ENCODE measurements around the gene LSM3.

The LSM3 gene

GRCh38 chr3:14178247-14179113, at the start of gene LSM3, which contains the start of gene XPC:
LSM3 (plus strand) TSS chr3:14178817; CDS start chr3:14178861, 44 bp downstream.
XPC (minus strand) TSS chr3:14178601; CDS start chr3:14178568, 33 bp downstream.
- DNase-seq, result peak; percentile 91

DNA sequence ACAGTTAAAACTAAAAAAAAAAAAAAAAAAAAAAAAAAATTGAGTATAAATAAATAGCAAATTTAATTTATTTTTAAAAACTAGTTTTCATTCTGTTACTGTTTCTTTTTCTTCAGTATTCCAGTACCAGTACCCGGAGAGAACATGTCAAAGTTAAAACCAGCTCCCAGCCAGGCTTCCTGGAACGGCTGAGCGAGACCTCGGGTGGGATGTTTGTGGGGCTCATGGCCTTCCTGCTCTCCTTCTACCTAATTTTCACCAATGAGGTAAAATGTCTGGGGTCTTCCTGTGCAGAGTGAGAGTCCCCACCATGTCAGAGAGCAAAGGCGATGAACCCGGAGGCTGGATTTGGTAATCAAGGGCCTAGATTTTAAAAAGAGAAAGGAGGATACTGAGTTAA, 49.3 kb upstream of the LSM3 start:
- DNase-seq, result no peak

GRCh38 chr3:14130230-14130629, 48.4 kb upstream of the LSM3 start:
- no peak for DNase-seq

GRCh38 chr3:14130707-14131106, 47.9 kb upstream of the LSM3 start:
- DNase-seq, result no peak

- DNase-seq, result no peak
Observed at GRCh38 chr3:14131134-14131533, 47.5 kb upstream of the LSM3 start.

GRCh38 chr3:14132120-14132519, 46.5 kb upstream of the LSM3 start:
- DNase-seq, result no peak

- DNase-seq, result no peak
Observed at GRCh38 chr3:14132689-14133088, 45.9 kb upstream of the LSM3 start.

DNA sequence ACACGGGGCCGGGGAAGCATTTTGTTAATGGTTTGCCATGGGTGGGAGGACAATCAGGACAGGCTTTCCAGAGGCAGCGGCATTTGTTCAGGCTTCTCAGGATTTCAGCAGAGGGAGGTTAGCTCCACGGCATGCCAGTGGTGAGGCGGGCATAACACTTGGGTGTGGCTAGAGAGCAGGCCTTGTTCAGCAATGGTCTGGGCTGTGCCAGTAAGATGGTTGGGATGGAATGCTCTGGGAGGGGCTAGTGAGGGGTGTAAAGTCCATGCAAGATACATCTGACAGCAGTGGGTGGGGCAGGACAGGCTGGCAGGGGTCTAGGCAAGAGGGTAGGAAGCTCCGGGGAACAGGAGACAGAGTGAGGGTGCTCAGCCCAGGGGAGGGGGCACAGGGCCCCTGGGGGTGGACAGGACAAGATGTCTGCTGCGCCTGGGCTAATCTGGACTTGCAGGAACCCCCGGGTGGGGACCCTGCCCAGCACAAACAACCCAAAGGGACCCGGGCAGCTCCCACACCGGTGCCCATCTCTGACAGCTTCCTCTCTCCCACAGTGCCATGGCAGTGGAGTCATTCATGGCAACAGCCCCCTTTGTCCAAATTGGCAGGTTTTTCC, 45.3 kb upstream of the LSM3 start:
- DNase-seq, result no peak

DNA sequence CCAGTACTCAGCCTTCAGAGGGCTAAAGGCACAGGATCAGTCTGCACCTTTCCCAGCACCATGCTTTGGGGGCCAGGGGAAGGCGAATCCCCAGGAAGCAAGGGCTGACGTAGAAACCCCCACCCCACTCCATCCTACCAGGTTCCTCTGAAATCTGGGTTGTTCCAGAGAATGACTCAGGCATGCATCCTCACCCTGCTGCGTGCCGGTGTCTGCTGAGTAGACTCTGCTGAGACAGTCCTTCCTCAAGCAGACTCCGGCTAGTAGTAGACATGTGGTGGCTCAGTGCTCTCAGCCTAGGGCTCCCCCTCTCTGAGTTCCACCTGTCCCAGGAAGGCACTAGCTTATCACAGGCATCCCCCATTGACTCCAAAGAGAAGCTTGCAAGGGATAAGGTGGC, 44.7 kb upstream of the LSM3 start:
- no peak for DNase-seq

GRCh38 chr3:14134291-14134690, 44.3 kb upstream of the LSM3 start:
- no peak for DNase-seq

DNA sequence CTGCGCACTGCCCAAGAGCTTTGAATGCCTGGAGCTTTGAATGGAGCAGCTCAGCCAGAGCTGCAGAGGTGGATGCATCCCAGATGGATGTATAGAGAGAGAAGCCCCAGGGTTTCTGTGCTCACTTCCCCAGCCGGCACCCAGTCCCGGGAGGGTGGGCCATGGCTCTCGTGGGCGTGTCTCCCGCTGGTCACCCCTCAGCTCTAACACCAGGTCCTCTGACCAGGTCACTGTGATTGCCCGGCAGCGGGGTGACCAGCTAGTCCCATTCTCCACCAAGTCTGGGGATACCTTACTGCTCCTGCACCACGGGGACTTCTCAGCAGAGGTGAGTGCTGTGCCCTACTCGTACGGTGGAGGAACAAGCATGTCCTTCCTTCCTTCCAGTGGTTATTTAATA, 43.0 kb upstream of the LSM3 start:
- no peak for DNase-seq

DNA sequence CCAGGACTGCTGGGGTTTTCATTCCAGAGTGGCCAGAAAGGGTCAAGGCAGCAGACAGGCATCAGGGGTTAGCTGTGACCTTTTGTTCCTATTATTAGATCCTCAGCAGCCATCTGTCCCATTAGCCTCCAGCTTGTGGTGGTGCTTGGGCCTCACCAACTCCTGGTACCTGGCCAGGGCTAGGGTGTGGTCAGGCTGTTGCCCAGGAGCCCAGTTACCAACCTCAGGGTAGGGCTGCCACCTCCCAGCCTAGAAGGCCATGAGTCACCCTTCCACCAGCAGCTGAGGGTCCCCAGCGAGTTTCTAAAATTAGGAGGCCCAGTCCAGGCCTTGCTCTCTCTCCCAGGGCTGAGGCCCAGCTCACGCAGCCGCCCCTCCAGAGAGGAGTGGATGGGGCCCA, 41.6 kb upstream of the LSM3 start:
- no peak for DNase-seq

- DNase-seq, result no peak
Observed at GRCh38 chr3:14137445-14137844, 41.2 kb upstream of the LSM3 start.

DNA sequence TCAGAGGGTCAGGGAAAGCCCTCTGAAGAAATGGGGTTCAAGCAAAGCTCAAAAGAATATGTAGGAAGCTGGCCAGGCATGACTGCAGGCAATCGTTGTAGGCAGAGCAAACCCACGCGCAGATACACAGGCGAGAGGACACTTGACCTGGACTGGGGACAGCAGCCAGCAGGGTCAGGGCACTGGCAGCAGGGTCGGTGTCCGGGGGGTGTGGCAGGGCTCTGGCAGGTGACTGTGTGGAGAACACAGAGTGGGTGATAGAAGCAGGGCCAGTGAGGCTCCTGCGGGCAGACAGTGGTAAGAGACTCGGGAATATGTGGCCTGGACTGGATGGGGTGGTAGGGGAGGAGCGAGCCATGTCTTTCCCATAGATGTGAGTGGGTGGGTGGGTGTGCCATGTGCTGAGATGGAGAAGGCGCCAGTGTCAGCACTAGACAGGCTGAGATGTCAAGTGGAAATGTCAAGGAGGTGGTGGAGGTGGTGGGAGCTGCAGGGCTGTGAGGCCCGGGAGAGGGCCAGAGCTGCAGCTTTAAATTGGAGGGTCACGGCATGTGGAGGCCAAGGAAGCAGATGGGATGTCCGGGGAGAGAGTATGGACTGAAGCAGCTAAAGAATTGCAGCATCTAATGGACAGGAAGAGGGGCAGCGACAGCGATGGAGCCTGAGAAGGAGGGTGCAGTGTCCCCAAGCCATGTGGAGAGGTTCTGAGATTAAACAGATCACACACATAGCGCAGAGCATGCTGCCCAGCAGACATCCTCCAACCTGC, 40.3 kb upstream of the LSM3 start:
- no peak for DNase-seq

GRCh38 chr3:14138878-14139655, 39.5 kb upstream of the LSM3 start:
- no peak for DNase-seq

DNA sequence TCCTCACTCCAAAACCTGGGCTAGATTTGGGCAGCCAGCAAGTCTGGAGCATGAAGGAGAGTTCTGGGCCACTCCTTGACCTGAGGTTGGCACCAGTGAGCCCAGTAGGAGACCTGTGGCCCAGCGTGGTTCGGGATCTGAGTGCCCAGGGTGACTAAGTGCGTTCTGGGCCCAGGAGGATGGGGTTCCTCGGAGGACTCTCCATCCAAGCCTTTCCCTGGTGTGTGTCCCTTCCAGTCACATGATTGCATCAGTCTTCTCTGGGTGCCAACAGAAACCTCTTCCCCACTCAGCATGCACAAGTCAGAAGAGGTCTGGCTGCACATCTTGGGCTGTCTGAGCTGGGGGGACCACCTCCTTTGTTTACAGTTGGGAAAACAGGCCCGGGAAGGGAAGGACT, 38.8 kb upstream of the LSM3 start:
- no peak for DNase-seq

- DNase-seq, result no peak
Observed at GRCh38 chr3:14140668-14141067, 37.9 kb upstream of the LSM3 start.

GRCh38 chr3:14141144-14141543, 37.5 kb upstream of the LSM3 start:
- peak; percentile 21 for DNase-seq

DNA sequence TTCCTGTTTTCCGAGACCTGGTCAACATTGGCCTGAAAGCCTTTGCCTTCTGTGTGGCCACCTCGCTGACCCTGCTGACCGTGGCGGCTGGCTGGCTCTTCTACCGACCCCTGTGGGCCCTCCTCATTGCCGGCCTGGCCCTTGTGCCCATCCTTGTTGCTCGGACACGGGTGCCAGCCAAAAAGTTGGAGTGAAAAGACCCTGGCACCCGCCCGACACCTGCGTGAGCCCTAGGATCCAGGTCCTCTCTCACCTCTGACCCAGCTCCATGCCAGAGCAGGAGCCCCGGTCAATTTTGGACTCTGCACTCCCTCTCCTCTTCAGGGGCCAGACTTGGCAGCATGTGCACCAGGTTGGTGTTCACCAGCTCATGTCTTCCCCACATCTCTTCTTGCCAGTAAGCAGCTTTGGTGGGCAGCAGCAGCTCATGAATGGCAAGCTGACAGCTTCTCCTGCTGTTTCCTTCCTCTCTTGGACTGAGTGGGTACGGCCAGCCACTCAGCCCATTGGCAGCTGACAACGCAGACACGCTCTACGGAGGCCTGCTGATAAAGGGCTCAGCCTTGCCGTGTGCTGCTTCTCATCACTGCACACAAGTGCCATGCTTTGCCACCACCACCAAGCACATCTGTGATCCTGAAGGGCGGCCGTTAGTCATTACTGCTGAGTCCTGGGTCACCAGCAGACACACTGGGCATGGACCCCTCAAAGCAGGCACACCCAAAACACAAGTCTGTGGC, 36.8 kb upstream of the LSM3 start:
- DNase-seq, result peak; percentile 0

DNA sequence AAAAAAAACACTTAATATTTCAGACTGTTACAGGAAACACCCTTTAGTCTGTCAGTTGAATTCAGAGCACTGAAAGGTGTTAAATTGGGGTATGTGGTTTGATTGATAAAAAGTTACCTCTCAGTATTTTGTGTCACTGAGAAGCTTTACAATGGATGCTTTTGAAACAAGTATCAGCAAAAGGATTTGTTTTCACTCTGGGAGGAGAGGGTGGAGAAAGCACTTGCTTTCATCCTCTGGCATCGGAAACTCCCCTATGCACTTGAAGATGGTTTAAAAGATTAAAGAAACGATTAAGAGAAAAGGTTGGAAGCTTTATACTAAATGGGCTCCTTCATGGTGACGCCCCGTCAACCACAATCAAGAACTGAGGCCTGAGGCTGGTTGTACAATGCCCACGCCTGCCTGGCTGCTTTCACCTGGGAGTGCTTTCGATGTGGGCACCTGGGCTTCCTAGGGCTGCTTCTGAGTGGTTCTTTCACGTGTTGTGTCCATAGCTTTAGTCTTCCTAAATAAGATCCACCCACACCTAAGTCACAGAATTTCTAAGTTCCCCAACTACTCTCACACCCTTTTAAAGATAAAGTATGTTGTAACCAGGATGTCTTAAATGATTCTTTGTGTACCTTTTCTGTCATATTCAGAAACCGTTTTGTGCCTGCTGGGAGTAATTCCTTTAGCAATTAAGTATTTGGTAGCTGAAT, 35.9 kb upstream of the LSM3 start:
- peak; percentile 1 for DNase-seq
